IMR-90 (cell line): ENCODE measurements around the gene AADAC.

Source experiments
- CEBPB ChIP-seq: IDR thresholded peaks from 2 replicates; pipeline ENCODE4 v1.6.1; 2012; ENCODE audit warnings: low read depth, low read length, improper control_type of control experiment
- MAFK ChIP-seq: IDR thresholded peaks from 2 replicates; pipeline ENCODE4 v1.6.1; 2012; ENCODE audit warnings: low read depth, low read length, improper control_type of control experiment
- MXI1 ChIP-seq: IDR thresholded peaks from 2 replicates; pipeline ENCODE4 v1.6.1; 2012; ENCODE audit warnings: low read depth, mild to moderate bottlenecking, low read length, moderate library complexity, borderline replicate concordance
- POLR2A ChIP-seq: IDR thresholded peaks from 2 replicates; pipeline ENCODE4 v1.6.1; 2012; ENCODE audit warnings: mild to moderate bottlenecking, low read depth, low read length
- SMC3 ChIP-seq: fragments of 150-350 bp; IDR thresholded peaks from 2 replicates; pipeline ENCODE4 v1.6.1; 2016; ENCODE audit warnings: low read depth, mild to moderate bottlenecking, antibody characterized with exemption, low read length, moderate library complexity
- TF ChIP-seq, protein P1 (sequence below): conservative IDR thresholded peaks from 2 replicates; pipeline ENCODE4 v1.5.1; 2012; ENCODE audit warnings: mild to moderate bottlenecking, low read depth, low read length, improper control_type of control experiment

DNA sequence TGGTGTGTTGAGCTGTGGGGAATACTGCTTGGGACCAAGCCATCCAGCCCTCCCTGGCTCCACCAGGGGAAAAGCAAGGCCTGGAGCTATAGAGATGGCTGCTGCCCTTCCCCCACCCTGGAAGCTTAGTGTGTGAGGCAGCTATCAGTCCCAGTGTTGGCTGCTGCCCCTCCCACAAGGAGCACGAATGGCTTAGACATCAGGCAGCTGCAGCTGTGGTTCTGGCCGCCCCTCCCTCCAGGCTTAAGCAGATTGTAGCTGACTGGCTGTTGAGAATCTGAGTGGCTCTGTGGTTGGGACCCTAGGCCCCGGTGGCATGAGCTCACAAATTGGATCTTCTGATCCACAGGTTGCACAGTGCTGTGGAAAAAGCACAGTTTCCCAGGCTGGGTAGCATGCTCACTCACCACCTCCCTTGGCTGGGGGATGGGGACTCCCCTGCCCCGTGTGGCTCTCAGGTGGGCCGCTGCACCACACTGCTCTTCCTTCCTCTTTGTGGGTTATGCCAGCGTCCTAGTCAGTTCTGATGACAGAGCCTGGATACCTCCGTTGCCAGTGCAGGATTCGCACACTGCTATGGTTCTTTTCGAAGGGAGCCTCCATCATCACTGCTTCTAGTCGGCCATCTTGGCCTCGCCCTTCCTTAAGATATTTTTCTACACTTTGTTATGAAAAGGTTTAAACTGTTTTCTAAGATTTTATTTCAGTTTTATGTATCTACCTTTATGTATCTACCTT is 38.3 kb downstream of the AADAC start:
- TF ChIP-seq, protein P1, sequence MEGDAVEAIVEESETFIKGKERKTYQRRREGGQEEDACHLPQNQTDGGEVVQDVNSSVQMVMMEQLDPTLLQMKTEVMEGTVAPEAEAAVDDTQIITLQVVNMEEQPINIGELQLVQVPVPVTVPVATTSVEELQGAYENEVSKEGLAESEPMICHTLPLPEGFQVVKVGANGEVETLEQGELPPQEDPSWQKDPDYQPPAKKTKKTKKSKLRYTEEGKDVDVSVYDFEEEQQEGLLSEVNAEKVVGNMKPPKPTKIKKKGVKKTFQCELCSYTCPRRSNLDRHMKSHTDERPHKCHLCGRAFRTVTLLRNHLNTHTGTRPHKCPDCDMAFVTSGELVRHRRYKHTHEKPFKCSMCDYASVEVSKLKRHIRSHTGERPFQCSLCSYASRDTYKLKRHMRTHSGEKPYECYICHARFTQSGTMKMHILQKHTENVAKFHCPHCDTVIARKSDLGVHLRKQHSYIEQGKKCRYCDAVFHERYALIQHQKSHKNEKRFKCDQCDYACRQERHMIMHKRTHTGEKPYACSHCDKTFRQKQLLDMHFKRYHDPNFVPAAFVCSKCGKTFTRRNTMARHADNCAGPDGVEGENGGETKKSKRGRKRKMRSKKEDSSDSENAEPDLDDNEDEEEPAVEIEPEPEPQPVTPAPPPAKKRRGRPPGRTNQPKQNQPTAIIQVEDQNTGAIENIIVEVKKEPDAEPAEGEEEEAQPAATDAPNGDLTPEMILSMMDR, result no peak
- TF ChIP-seq POLR2A, result no peak
- TF ChIP-seq SMC3, result no peak
- no peak for TF ChIP-seq MAFK
- TF ChIP-seq MXI1, result no peak
- TF ChIP-seq CEBPB, result no peak
